Hindlimb muscle (tissue), 1 donor: ENCODE data around the gene KLB. TPM values are rescaled to one million over a fixed set of nuclear protein-coding genes. Genes with fewer than 3 reads are reported as not detected.
"Not testable (repeated sequence)": the region's sequence is repeated elsewhere in the genome, so short reads cannot be mapped to it uniquely, and the experiment has no call there.

Source experiments
- DNase-seq: peaks from one replicate; pipeline ENCODE4 v3.0.0-alpha.2; 2013
- polyA plus RNA-seq: library from polyadenylated mRNA; unstranded; fragments of 120-200 nt; gene quantifications from one replicate; pipeline ENCODE4 v1.2.1, GENCODE V29; 2013; ENCODE audit not compliant: insufficient read length

KLB gene
- polyA plus RNA-seq, 1 donor = 0.50 TPM

- no peak for DNase-seq
Observed at GRCh38 chr4:39427520-39428114, 20.9 kb downstream of the KLB start.

GRCh38 chr4:39429476-39430334, 23.0 kb downstream of the KLB start:
- no peak for DNase-seq

DNA sequence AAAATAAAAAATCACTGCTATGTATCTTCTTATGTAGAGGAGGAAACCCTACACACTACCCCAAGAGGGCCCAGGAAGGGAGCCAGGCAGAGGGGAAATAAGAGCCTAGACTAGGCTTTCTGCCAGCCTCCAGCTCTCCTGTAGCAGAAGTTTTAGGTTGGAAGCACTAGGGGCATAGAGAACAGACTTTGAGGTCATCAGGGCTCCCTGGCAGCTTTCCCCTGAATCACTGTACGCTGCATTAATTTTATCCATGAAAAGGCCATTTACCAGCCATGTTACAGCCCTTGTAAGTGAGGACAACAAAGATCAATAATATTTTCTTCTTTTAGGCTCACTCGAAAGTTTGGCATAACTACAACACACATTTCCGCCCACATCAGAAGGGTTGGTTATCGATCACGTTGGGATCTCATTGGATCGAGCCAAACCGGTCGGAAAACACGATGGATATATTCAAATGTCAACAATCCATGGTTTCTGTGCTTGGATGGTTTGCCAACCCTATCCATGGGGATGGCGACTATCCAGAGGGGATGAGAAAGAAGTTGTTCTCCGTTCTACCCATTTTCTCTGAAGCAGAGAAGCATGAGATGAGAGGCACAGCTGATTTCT, 27.3 kb downstream of the KLB start:
- DNase-seq = no peak

DNA sequence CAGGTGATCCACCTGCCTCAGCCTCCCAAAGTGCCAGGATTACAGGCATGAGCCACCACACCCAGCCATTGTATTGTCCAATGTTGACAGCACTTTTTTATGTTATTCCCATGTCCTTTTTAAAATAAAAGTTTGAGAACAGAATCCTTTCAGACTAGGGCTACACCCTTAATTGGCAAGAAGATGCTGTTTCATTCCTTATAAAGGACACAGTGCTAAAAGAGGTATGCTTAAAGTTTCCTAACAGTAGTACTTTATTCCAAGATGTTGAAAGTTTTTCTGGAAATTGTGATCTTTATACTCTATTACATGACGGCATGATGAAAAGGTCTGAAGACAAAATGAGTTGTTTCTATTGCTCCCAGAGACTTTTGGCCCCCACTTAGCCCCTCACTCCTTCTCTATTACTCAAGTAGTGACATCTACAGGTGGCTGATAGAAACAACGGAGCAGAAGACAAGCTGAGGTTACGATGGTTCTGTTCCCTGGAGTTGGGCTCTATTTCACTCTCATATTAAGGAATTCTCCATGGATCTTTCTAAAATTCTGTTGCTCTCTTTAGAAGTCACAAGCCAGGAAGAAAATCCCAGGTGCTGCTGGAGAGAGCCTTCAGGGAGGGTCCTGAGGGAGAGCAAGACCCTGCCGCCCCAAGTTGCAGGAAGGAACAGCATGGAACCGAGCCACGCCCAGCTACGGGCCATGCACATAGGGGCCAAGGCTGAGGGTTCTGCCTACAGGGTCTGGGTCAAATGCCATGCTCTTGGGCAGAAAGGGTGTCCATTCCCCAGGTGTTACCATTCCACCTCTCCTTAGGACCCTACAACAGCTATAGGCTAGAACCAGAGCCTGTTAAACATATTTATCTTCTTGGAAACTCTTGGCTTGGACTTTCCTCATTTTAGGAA, 29.2 kb downstream of the KLB start:
- DNase-seq = no peak

DNA sequence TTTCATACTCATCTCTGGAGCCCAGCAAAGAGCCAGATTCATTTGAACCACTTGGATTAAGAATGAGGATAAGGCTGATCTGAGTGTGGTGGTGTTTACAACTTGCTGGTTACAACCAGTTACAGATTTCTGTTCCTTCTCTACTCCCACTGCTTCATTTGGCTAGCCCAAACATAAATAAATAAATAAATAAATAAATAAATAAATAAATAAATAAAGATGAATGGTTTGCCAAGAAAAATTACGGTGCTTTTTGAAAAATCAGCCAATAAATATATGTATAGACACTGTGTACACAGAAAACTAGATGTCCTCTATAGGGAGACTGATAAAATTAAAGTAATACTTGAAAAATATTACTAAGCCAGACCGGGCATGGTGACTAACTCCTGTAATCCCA, 34.9 kb downstream of the KLB start:
- DNase-seq = no peak

DNA sequence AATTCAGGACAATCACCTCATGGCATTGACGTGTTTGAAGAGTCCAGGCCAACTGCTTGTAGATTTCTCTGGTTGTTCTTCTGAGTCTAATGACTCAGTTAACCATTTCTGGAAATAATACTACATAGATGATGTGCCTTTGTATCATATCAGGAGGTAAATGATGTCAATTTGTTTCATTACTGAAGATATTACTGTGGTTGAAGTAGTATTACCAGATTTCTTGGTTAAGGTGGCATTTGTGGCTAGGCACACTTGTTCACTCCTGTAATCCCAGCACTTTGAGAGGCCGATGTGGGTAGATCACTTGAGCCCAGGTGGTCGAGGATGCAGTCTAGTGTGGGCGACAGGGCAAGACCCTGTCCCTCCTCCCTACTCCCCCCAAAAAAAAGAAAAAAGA, 36.3 kb downstream of the KLB start:
- DNase-seq = no peak

DNA sequence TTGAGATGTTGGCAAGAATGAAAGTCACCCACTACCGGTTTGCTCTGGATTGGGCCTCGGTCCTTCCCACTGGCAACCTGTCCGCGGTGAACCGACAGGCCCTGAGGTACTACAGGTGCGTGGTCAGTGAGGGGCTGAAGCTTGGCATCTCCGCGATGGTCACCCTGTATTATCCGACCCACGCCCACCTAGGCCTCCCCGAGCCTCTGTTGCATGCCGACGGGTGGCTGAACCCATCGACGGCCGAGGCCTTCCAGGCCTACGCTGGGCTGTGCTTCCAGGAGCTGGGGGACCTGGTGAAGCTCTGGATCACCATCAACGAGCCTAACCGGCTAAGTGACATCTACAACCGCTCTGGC, 39.7 kb downstream of the KLB start:
- DNase-seq = no peak

DNA sequence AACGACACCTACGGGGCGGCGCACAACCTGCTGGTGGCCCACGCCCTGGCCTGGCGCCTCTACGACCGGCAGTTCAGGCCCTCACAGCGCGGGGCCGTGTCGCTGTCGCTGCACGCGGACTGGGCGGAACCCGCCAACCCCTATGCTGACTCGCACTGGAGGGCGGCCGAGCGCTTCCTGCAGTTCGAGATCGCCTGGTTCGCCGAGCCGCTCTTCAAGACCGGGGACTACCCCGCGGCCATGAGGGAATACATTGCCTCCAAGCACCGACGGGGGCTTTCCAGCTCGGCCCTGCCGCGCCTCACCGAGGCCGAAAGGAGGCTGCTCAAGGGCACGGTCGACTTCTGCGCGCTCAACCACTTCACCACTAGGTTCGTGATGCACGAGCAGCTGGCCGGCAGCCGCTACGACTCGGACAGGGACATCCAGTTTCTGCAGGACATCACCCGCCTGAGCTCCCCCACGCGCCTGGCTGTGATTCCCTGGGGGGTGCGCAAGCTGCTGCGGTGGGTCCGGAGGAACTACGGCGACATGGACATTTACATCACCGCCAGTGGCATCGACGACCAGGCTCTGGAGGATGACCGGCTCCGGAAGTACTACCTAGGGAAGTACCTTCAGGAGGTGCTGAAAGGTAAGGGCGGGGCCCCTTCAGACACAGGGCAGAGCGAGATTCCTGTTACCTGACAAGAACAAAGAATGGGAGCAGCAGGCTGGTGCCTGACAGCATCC, 40.3 kb downstream of the KLB start:
- peak; percentile 57 for DNase-seq

DNA sequence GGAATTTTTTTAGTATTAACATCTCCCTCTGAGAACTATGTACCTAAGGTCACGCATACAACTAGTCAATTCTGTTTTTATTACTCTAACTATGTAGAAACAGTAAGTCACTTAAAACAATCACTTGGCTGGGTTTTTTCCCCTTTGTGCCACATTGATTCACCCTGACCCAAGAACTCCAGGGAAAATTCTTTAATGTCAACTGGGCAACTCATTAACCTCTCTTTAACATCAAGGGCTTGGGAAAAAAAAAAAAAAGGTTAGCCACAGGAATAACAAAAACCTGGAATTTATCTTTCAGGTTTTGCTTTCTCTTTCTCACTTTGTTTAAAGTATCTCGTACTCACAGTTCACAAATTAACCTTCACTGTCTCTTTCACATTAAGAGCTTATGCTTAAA, 43.9 kb downstream of the KLB start:
- no peak for DNase-seq

DNA sequence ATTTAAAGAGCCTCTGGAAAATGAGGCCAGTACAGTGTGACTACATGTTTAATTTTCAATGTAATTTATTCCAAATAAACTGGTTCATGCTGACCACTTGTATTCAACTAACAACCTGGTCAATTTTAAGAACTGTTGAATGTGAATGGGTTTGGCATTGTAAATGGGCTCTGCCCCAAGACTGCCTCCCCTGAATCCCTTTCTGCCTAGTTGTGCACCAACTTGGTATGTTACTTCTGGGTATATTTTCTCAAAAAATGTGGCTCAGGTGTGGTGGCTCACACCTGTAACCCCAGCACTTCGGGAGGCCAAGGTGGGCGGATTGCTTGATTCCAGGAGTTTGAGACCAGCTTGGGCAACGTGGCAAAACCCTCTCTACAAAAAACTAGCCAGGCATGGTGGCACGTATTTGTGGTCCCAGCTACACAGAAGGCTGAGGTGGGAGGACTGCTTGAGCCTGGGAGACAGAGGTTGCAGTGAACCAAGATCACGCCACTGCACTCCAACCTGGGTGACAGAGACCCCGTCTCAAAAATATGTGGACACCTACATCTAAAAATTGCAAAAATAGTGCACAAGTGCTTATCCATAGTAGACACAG, 44.8 kb downstream of the KLB start:
- no peak for DNase-seq

- no peak for DNase-seq
Observed at GRCh38 chr4:39452153-39452859, 45.6 kb downstream of the KLB start.

DNA sequence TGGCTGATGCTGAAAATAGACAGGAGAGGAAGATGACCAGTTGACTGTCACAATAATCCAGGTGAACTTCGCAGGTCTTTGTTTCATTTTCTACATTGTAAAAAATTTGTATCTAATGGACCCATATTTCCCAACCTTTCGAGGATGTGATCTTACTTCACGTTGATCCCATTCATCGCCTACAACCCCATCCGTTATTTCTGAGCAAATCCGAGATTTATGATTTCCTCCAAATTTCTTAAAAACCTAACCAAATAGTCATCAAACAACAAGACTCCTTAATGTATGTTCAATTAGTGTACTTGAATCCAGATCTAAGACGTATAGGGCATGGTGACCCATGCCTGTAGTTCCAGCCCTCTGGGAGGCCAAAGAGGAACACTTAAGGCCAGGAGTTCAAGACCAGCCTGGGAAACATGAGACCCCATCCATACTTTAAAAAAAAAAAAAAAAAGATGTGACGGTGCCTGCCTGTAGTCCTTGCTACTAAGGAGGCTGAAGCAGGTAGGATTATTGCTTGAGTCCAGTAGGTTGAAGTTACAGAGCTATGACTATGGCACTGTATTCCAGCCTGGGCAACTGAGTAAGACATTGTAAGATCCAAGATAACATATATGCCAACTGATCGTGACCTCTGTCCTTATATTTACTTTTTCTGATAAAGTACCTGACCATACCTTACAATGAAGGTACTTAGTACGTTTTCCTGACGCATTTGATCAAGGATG, 46.3 kb downstream of the KLB start:
- DNase-seq = no peak

GRCh38 chr4:39453738-39454137, 47.0 kb downstream of the KLB start:
- no peak for DNase-seq

DNA sequence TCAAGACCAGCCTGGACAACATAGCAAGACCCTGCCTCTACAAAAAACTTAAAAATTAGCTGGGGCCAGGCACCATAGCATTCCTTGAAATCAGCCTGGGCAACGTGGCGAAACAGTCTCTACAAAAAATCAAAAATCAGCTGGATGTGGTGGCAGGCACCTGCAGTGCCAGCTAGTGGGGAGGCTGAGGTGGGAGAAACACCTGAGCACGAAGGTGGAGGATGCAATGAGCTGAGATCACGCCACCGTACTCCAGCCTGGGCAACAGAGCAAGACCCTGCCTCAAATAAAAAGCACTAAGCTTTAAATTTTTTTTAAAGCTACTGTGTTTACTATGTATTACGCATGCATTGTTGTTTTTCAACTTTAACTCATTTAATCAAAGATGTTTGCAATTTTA, 48.8 kb downstream of the KLB start:
- DNase-seq = no peak

GRCh38 chr4:39456946-39457763, 50.4 kb downstream of the KLB start:
- no peak for DNase-seq

DNA sequence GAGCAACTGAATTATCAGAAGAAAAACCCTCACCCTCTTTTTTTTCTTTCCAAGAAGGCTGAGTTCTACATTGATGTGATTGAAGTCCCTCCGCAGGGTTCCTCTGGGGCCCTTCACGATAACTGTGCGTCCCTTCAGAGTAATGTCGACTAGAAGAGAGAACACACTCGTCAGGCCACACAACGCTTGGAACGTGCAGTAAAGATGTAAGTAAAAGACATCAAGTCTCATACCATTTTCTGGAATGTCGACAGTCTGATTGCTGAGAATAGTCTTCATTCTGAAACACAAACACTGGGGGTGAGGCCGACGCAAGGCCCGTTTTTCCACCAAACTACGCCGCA, 51.4 kb downstream of the KLB start:
- DNase-seq = not testable (repeated sequence)

DNA sequence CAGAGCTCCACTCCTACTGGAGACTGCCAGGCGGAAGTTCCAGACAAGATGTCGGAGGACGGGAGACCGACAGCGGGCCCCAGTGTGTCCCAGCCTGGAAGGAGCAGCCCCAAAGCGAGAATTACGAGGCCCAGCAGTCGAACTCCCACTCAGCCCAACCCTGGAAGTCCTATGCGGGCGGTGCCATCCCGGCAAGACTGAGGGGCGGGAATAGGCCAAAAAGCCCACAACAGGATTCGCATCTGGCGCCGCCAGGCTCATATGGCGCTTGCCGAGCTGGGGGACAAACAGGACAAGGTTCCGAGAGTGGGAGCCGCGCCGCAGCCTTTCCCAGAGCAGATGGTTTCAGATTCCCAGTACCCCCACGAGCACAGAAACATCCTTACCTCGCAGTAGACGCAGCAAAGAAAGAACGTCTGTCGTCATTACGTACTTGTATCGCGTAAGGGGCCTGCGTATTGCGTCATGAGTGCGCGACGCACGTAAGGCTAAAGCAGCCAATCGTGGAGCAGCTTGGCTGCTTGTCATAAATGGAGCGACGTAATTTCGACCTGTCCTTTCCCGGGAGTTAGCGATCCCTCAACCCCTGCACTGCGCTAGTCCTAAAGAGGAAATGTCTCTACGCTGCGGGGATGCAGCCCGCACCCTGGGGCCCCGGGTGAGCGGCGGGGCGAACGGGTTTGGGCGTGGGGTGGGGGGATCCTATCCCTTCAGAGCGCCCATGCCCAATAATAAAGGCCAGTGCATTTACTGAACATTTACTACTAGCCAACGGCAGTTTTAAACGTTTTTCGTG, 52.0 kb downstream of the KLB start, which contains the start of the genes LIAS and RPL9:
LIAS (plus strand) TSS at position 552 of the 796 bp plus-strand sequence; CDS start at position 614, 62 bp downstream.
RPL9 (minus strand) TSS at position 418 of the 796 bp plus-strand sequence. CDS start 483 bp downstream, outside the sequence.
- peak; percentile 99 for DNase-seq

GRCh38 chr4:39464886-39465501, 58.3 kb downstream of the KLB start:
- DNase-seq = no peak
